WTC11 (cell line): ENCODE data around the gene EML6. TPM values are rescaled to one million over a fixed set of nuclear protein-coding genes. Genes with fewer than 3 reads are reported as not detected.
A peak's percentile ranks its signal among the peaks of the same experiment; 100 is the strongest.

ENCODE experiments used
- ATAC-seq: fragments of 200-7000 bp; cut with Tn5 transposase; 2 replicates; pipeline ENCODE4 v1.10.0; 2021; ENCODE audit warnings: mild to moderate bottlenecking, moderate library complexity
- CTCF ChIA-PET: fragments of 300-600 bp; sonication (Branson Sonifier 250); formaldehyde crosslinking; loops from one replicate; lab custom pipeline; 2021; ENCODE audit warnings: antibody characterized with exemption; lab: Charles Lee
- POLR2A ChIA-PET: fragments of 350-600 bp; sonication (Branson Sonifier 250); formaldehyde crosslinking; loops from one replicate; lab custom pipeline; 2021; ENCODE audit warnings: antibody characterized with exemption; lab: Charles Lee
- DNase-seq: peaks from one replicate; pipeline ENCODE4 v3.0.0; 2021; ENCODE audit warnings: low spot score
- H3K27ac Mint-ChIP-seq: 2 replicates; pipeline ENCODE4 v1.8.0; 2021; ENCODE audit warnings: mixed read lengths
- H3K27me3 Mint-ChIP-seq: 2 replicates; pipeline ENCODE4 v1.8.0; 2021; ENCODE audit warnings: low read depth, mild to moderate bottlenecking, moderate library complexity, mixed read lengths
- H3K36me3 Mint-ChIP-seq: 2 replicates; pipeline ENCODE4 v1.8.0; 2021; ENCODE audit warnings: mixed read lengths
- H3K4me1 Mint-ChIP-seq: 2 replicates; pipeline ENCODE4 v1.8.0; 2022; ENCODE audit warnings: mixed read lengths
- H3K4me3 Mint-ChIP-seq: 2 replicates; pipeline ENCODE4 v1.8.0; 2021; ENCODE audit warnings: mild to moderate bottlenecking, moderate library complexity, mixed read lengths
- H3K9me3 Mint-ChIP-seq: 2 replicates; pipeline ENCODE4 v1.8.0; 2021; ENCODE audit warnings: mixed read lengths
- ARID4B ChIP-seq: sonication (generic); formaldehyde crosslinking; IDR thresholded peaks from 2 replicates; pipeline ENCODE4 v1.8.0; 2023; ENCODE audit warnings: missing genetic modification reagents, mild to moderate bottlenecking, borderline replicate concordance
- ATF1 ChIP-seq: sonication (generic); formaldehyde crosslinking; IDR thresholded peaks from 2 replicates; pipeline ENCODE4 v1.8.1; 2023; ENCODE audit warnings: mild to moderate bottlenecking, moderate library complexity, missing genetic modification reagents
- E2F5 ChIP-seq: sonication (generic); formaldehyde crosslinking; IDR thresholded peaks from 2 replicates; pipeline ENCODE4 v1.8.1; 2022; ENCODE audit warnings: mild to moderate bottlenecking, moderate library complexity, missing genetic modification reagents
- ETV6 ChIP-seq: sonication (generic); formaldehyde crosslinking; IDR thresholded peaks from 2 replicates; pipeline ENCODE4 v1.8.1; 2022; ENCODE audit warnings: mild to moderate bottlenecking, missing genetic modification reagents
- FOXJ3 ChIP-seq: sonication (generic); formaldehyde crosslinking; IDR thresholded peaks from 2 replicates; pipeline ENCODE4 v1.9.0; 2021; ENCODE audit warnings: missing genetic modification reagents, mild to moderate bottlenecking, borderline replicate concordance
- GTF2I ChIP-seq: fragments of 250-450 bp; sonication (Bioruptor Pico); conservative IDR thresholded peaks from 2 replicates; pipeline ENCODE4 v1.4.0; 2021; ENCODE audit warnings: mild to moderate bottlenecking
- KAT7 ChIP-seq: sonication (generic); formaldehyde crosslinking; IDR thresholded peaks from 2 replicates; pipeline ENCODE4 v1.8.1; 2023; ENCODE audit warnings: missing genetic modification reagents, mild to moderate bottlenecking, borderline replicate concordance
- MXD4 ChIP-seq: fragments of 250-450 bp; sonication (Bioruptor Pico); IDR thresholded peaks from 2 replicates; pipeline ENCODE4 v1.8.0; 2021; ENCODE audit warnings: mild to moderate bottlenecking, moderate library complexity, borderline replicate concordance
- NR2C2 ChIP-seq: sonication (generic); formaldehyde crosslinking; IDR thresholded peaks from 2 replicates; pipeline ENCODE4 v1.8.0; 2022; ENCODE audit warnings: mild to moderate bottlenecking, missing genetic modification reagents
- PRDM15 ChIP-seq: sonication (generic); formaldehyde crosslinking; IDR thresholded peaks from 2 replicates; pipeline ENCODE4 v1.8.0; 2022; ENCODE audit warnings: missing genetic modification reagents
- PREB ChIP-seq: sonication (generic); formaldehyde crosslinking; IDR thresholded peaks from 2 replicates; pipeline ENCODE4 v1.8.1; 2022; ENCODE audit warnings: mild to moderate bottlenecking, missing genetic modification reagents, moderate library complexity, borderline replicate concordance
- RORB ChIP-seq: fragments of 250-450 bp; sonication (Bioruptor Pico); IDR thresholded peaks from 2 replicates; pipeline ENCODE4 v1.9.0; 2021; ENCODE audit warnings: mild to moderate bottlenecking
- SMAD4 ChIP-seq: sonication (generic); formaldehyde crosslinking; IDR thresholded peaks from 2 replicates; pipeline ENCODE4 v1.8.0; 2022; ENCODE audit warnings: mild to moderate bottlenecking, missing genetic modification reagents
- ZBTB43 ChIP-seq: sonication (generic); formaldehyde crosslinking; IDR thresholded peaks from 2 replicates; pipeline ENCODE4 v1.8.1; 2023; ENCODE audit warnings: mild to moderate bottlenecking, missing genetic modification reagents
- ZNF263 ChIP-seq: sonication (generic); formaldehyde crosslinking; IDR thresholded peaks from 2 replicates; pipeline ENCODE4 v1.8.1; 2022; ENCODE audit warnings: low read depth, mild to moderate bottlenecking, moderate library complexity, missing genetic modification reagents
- ZNF396 ChIP-seq: fragments of 250-450 bp; sonication (Bioruptor Pico); IDR thresholded peaks from 2 replicates; pipeline ENCODE4 v1.8.0; 2021; ENCODE audit warnings: mild to moderate bottlenecking, moderate library complexity, borderline replicate concordance
- total RNA-seq: library from RNA; stranded (reverse); gene quantifications from 3 replicates; pipeline ENCODE4 v1.2.3, GENCODE V29; 2021

EML6 gene
- total RNA-seq, 1 experiment from 2014 or later = 2.1 TPM

- TF ChIP-seq E2F5 (CRISPR knock-in tag) (no peak), FOXJ3 (CRISPR knock-in tag) (no peak), GTF2I (CRISPR knock-in tag) (no peak), NR2C2 (CRISPR knock-in tag) (no peak)
Observed at GRCh38 chr2:55011831-55012671, 288.6 kb downstream of the EML6 start (continued).

GRCh38 chr2:55012672-55013484 lies 289.4 kb downstream of the EML6 start:
- H3K27me3 Mint-ChIP-seq = no peaks in the 10 kb centered on the region
- ATAC-seq (no peak), DNase-seq (no peak)
- H3K36me3 Mint-ChIP-seq = no peaks in the 10 kb centered on the region
- H3K4me1 Mint-ChIP-seq = peaks cover 64% of the 10 kb centered on the region
- peak overlapping the region; percentile 80 for H3K27ac Mint-ChIP-seq
- no peak for TF ChIP-seq SMAD4
- TF ChIP-seq KAT7 (CRISPR knock-in tag) = no peak
- no peak for TF ChIP-seq ZNF396 (CRISPR knock-in tag)
- TF ChIP-seq ARID4B = no peak
- TF ChIP-seq ZNF263 (CRISPR knock-in tag) = no peak
- no peak for TF ChIP-seq MXD4
- TF ChIP-seq ZBTB43 (CRISPR knock-in tag) = no peak
- TF ChIP-seq RORB (CRISPR knock-in tag) = no peak
- TF ChIP-seq PRDM15 (CRISPR knock-in tag) = no peak
- TF ChIP-seq ATF1 (CRISPR knock-in tag) = no peak
- no peak for TF ChIP-seq PREB (CRISPR knock-in tag)
- TF ChIP-seq ETV6 (CRISPR knock-in tag) = no peak
- H3K9me3 Mint-ChIP-seq = no peaks in the 10 kb centered on the region
- ChIA-PET CTCF (interaction anchor here (0.8 to 1.3 kb wide), 6 partner anchors 10 to 348 kb away, joined by 3 to 5 read pairs (median 4); no protein-coding TSS in a partner anchor), POLR2A (no interaction called here)
- H3K4me3 Mint-ChIP-seq = 0 out of 2 replicates have a peak overlapping the region, but pooled peaks have one; percentile 5
